Smooth muscle cell (in vitro differentiated cells): ENCODE data around the gene UNKL. TPM values are rescaled to one million over a fixed set of nuclear protein-coding genes. Genes with fewer than 3 reads are reported as not detected.

Experiments
- DNase-seq: peaks from one replicate; lab custom pipeline; 2025; ENCODE audit not compliant: unreplicated experiment; lab: John Stamatoyannopoulos, UW
- H2AFZ ChIP-seq: fragments of 200-600 bp; sonication (generic); 2 replicates; pipeline ENCODE4 v1.6.0; 2016; ENCODE audit warnings: antibody characterized with exemption, low read depth, mild to moderate bottlenecking
- H3F3A ChIP-seq: fragments of 200-600 bp; sonication (generic); 2 replicates; pipeline ENCODE4 v1.6.0; 2017; ENCODE audit warnings: antibody characterized with exemption, low read depth
- H3K27ac ChIP-seq: fragments of 200-600 bp; sonication (generic); 2 replicates; pipeline ENCODE4 v1.5.1; 2016; ENCODE audit warnings: low read depth, mild to moderate bottlenecking
- H3K27me3 ChIP-seq: fragments of 200-600 bp; sonication (generic); 2 replicates; pipeline ENCODE4 v1.6.1; 2016; ENCODE audit warnings: low read depth, mild to moderate bottlenecking
- H3K36me3 ChIP-seq: fragments of 200-600 bp; sonication (generic); 2 replicates; pipeline ENCODE4 v1.5.1; 2016; ENCODE audit warnings: low read depth
- H3K4me1 ChIP-seq: fragments of 200-600 bp; sonication (generic); 2 replicates; pipeline ENCODE4 v1.5.1; 2016; ENCODE audit warnings: low read depth
- H3K4me2 ChIP-seq: fragments of 200-600 bp; sonication (generic); 2 replicates; pipeline ENCODE4 v1.6.0; 2016; ENCODE audit warnings: mild to moderate bottlenecking
- H3K4me3 ChIP-seq: fragments of 200-600 bp; sonication (generic); 2 replicates; pipeline ENCODE4 v1.5.1; 2016; ENCODE audit warnings: mild to moderate bottlenecking
- H3K79me2 ChIP-seq: fragments of 200-600 bp; sonication (generic); 2 replicates; pipeline ENCODE4 v1.6.0; 2016; ENCODE audit warnings: low read depth, mild to moderate bottlenecking
- H3K9ac ChIP-seq: fragments of 200-600 bp; sonication (generic); 2 replicates; pipeline ENCODE4 v1.6.0; 2016; ENCODE audit warnings: low read depth
- H3K9me3 ChIP-seq: fragments of 200-600 bp; sonication (generic); replicated peaks from 2 replicates; pipeline ENCODE4 v1.5.1; 2016; ENCODE audit warnings: low read depth
- H4K20me1 ChIP-seq: fragments of 200-600 bp; sonication (generic); 2 replicates; pipeline ENCODE4 v1.6.0; 2016; ENCODE audit warnings: low read depth
- WGBS: methylation state at CpG from one replicate; pipeline ENCODE4 v1.1.7; 2016; ENCODE audit warnings: low lambda C conversion rate; 5-methylcytosine and 5-hydroxymethylcytosine counted together
- polyA plus RNA-seq: library from polyadenylated mRNA; unstranded; fragments of >200 nt; fragmentation: Nextera tagmentation; extraction: Ambion mirVana; gene quantifications from 2 replicates; pipeline ENCODE4 v1.2.1, GENCODE V29; 2016
- total RNA-seq: library from RNA; depleted of rRNA; stranded (reverse); fragments of >200 nt; gene quantifications from 2 replicates; pipeline ENCODE4 v1.2.3, GENCODE V29; 2014
- TF ChIP-seq, protein P1 (sequence below): fragments of 200-600 bp; sonication (generic); IDR thresholded peaks from 2 replicates; pipeline ENCODE4 v1.5.1; 2017; ENCODE audit warnings: borderline replicate concordance, mild to moderate bottlenecking, antibody characterized with exemption; ENCODE audit not compliant: insufficient read depth, poor library complexity, severe bottlenecking

The UNKL gene
- total and polyA plus RNA-seq, 2 experiments from 2014 or later, result 5.2 to 6.2 TPM

DNA sequence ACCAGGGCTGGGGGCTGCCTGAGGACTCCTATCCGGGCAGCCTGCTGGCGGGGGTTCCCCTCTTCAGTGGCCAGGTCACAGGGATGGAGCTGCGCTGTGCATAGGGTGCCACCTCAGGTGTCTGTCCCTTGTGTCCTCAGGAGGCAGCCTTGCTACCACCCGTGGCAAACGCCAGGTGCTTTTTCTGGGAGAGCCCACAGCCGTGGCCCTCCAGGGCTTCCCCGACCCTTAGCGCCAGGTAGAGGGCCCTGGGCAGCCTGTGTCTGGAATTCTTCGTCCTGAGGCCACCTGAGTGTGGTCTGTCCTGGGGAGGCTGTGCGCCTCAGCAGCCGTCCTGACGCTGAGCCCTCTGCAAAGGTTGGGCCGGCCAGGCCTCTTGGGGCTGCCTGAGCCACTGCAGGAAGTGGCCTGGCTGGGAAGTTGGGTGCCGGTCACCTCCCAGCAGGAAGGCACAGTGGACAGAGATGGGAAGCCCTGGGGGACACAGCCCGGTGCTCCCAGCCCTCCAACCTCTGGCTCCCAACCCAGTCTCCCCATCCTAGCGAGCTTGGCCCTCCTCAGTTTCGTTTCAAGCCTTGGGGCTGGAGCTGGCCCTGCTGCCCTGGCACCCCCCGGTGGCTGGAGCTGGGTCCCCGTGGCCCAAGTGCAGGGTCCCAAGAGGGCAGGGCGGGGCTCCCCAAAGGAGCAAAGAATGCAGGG is 88.7 kb downstream of the UNKL start:
- H3K79me2 ChIP-seq, result no peaks in the 10 kb centered on the region
- H3K4me3 ChIP-seq, result no peak overlapping the region
- H4K20me1 ChIP-seq, result peaks cover 38% of the 10 kb centered on the region
- H3K4me2 ChIP-seq, result no peak overlapping the region
- no peaks in the 10 kb centered on the region for H3K36me3 ChIP-seq
- WGBS, result 86% methylated on average over 20 of the region's 20 CpGs
- no peaks in the 10 kb centered on the region for H3F3A ChIP-seq
- peaks cover 5% of the 10 kb centered on the region for H3K27me3 ChIP-seq
- DNase-seq, result no peak
- no peaks in the 10 kb centered on the region for H3K9me3 ChIP-seq
- no peak overlapping the region for H2AFZ ChIP-seq
- no peak overlapping the region for H3K27ac ChIP-seq
- no peaks in the 10 kb centered on the region for H3K4me1 ChIP-seq
- no peak overlapping the region for H3K9ac ChIP-seq
- TF ChIP-seq, protein P1, sequence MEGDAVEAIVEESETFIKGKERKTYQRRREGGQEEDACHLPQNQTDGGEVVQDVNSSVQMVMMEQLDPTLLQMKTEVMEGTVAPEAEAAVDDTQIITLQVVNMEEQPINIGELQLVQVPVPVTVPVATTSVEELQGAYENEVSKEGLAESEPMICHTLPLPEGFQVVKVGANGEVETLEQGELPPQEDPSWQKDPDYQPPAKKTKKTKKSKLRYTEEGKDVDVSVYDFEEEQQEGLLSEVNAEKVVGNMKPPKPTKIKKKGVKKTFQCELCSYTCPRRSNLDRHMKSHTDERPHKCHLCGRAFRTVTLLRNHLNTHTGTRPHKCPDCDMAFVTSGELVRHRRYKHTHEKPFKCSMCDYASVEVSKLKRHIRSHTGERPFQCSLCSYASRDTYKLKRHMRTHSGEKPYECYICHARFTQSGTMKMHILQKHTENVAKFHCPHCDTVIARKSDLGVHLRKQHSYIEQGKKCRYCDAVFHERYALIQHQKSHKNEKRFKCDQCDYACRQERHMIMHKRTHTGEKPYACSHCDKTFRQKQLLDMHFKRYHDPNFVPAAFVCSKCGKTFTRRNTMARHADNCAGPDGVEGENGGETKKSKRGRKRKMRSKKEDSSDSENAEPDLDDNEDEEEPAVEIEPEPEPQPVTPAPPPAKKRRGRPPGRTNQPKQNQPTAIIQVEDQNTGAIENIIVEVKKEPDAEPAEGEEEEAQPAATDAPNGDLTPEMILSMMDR, result no peak

DNA sequence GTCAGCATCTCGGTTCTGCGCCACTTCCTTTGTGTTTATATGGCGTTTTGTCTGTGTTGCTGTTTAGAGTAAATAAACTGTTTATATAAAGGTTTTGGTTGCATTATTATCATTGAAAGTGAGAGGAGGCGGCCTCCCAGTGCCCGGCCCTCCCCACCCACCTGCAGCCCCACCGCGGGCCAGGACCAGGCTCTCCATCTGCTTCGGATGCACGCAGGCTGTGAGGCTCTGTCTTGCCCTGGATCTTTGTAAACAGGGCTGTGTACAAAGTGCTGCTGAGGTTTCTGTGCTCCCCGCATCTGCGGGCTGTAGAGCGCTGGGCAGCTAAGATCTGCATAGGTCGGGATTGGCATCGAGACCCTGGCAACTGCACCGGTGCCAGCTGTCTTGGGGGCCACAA is 89.2 kb downstream of the UNKL start:
- no peak for DNase-seq
- no peak overlapping the region for H3K4me2 ChIP-seq
- WGBS, result 95% methylated on average over 15 of the region's 15 CpGs

DNA sequence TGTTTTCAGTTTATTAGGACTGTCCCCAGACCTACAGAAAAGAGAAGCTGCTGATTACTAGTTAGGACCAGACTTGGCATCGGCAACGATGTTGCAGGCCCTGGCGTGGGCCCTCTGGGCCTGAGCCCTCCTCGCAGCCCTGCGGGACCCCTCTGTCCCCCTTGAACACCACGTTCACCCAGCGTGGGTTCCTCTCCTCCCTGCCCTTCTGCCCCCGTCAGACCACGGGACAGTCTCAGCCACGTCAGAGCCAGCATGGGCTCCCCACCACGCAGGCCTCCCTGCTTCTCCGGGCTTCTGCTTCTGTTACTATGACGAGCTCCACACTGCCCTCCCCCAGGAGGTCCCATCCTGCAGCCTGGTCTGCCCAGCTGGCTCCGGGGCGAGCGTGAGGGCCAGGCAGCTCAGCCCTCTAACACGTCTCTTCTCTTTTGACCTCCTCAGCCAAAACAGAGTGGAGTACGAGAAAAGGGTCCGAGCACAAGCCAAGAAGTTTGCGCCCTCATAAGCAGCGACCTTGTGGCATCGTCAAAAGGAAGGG is 90.1 kb downstream of the UNKL start:
- Histone ChIP-seq H3K79me2 (peaks cover 6% of the 10 kb centered on the region), H3K9me3 (no peaks in the 10 kb centered on the region), H3K27me3 (no peaks in the 10 kb centered on the region), H3K27ac (no peak overlapping the region), H3K4me2 (no peak overlapping the region), H3K4me3 (no peak overlapping the region), H4K20me1 (peaks cover 51% of the 10 kb centered on the region), H3F3A (no peaks in the 10 kb centered on the region), H2AFZ (no peak overlapping the region), H3K36me3 (peaks cover 5% of the 10 kb centered on the region), H3K4me1 (no peaks in the 10 kb centered on the region), H3K9ac (no peak overlapping the region)
- TF ChIP-seq, protein P1, result no peak
- 89% methylated on average over 22 of the region's 22 CpGs for WGBS
- DNase-seq, result no peak

More for the DNA sequence above, 89.2 kb downstream of the UNKL start:
- Histone ChIP-seq H3F3A (no peaks in the 10 kb centered on the region), H3K4me3 (no peak overlapping the region), H4K20me1 (peaks cover 42% of the 10 kb centered on the region), H3K9ac (no peak overlapping the region), H2AFZ (no peak overlapping the region), H3K27ac (no peak overlapping the region), H3K27me3 (no peaks in the 10 kb centered on the region), H3K79me2 (no peaks in the 10 kb centered on the region), H3K4me1 (no peaks in the 10 kb centered on the region), H3K36me3 (no peaks in the 10 kb centered on the region), H3K9me3 (no peaks in the 10 kb centered on the region)
- TF ChIP-seq, protein P1, result no peak
